Measurements from ENCODE around the gene CALHM5. TPM values are rescaled to one million over a fixed set of nuclear protein-coding genes. Genes with fewer than 3 reads are reported as not detected.

Gene CALHM5
- total RNA-seq, 1 experiment from 2014 or later: 0.05 TPM

GRCh38 chr6:116562614-116563013 is 51.2 kb downstream of the CALHM5 start:
- Histone ChIP-seq H3K36me3 (ENCODE audit: control insufficient read depth in 1 of 2, insufficient read depth in 2 of 2, low read length in 2 of 2) (no peaks in the 10 kb centered on the region), H3K9me3 (ENCODE audit: control insufficient read depth in 1 of 2, insufficient read depth in 1 of 2, low read depth in 1 of 2, low read length in 2 of 2) (no peaks in the 10 kb centered on the region), H2AFZ (ENCODE audit: low read depth, low read length, poor library complexity, severe bottlenecking) (no peak overlapping the region), H3K9ac (ENCODE audit: low read length) (no peak overlapping the region), H3K79me2 (ENCODE audit: insufficient read depth, low read length) (no peaks in the 10 kb centered on the region), H4K20me1 (ENCODE audit: insufficient read depth) (no peaks in the 10 kb centered on the region), H3K4me3 (replicated peaks in 1 of 2; ENCODE audit: low read depth in 1 of 2, low read length in 2 of 2) (no peak overlapping the region), H3K9me2 (ENCODE audit: insufficient read depth) (no peaks in the 10 kb centered on the region), H3K4me1 (ENCODE audit: control insufficient read depth in 1 of 2, insufficient read depth in 2 of 2, low read length in 2 of 2) (peaks cover 3 to 12% of the 10 kb centered on the region in 2 experiments; a peak in 3 of 4 replicates), H3K27me3 (ENCODE audit: insufficient read depth, low read length) (no peaks in the 10 kb centered on the region), H3K4me2 (ENCODE audit: low read length) (no peak overlapping the region), H3K27ac (ENCODE audit: low read depth, low read length) (no peak overlapping the region)
- DNase-seq (ENCODE audit: low read depth, low spot score) (no peak), ATAC-seq (no peak)
- no peak for TF ChIP-seq SRF (IDR thresholded peaks at IDR 0.05; ENCODE audit: low read depth)
- no peak for TF ChIP-seq ZNF274 (IDR thresholded peaks at IDR 0.05; ENCODE audit: low read depth, low read length)
- no peak for TF ChIP-seq RAD21 (IDR thresholded peaks at IDR 0.05; ENCODE audit: low read depth)
- no peak for TF ChIP-seq EZH2phosphoT487 (IDR thresholded peaks at IDR 0.05; ENCODE audit: borderline replicate concordance)
- intact Hi-C loops (cut with micrococcal nuclease): no loop called here
- POLR2A ChIA-PET: no interaction called here
- RAD21 ChIA-PET (ENCODE audit: low non-redundant PET in 1 of 2, low total read pairs in 2 of 2, uncharacterized antibody in 2 of 2, unreplicated experiment in 2 of 2): no interaction called here
- no TSS peak for BruUV-seq (replicated peaks)
- CTCF ChIA-PET: interaction anchor here (0.9 to 1.8 kb wide), 5 partner anchors 21 to 345 kb away, joined by 3 to 8 read pairs (median 4); partner anchors contain the start of gene TSPYL1

GRCh38 chr6:116563830-116564229 is 52.4 kb downstream of the CALHM5 start:
- H3K4me2 ChIP-seq (ENCODE audit: low read length): no peak overlapping the region
- no peaks in the 10 kb centered on the region for H3K9me2 ChIP-seq (ENCODE audit: insufficient read depth)
- POLR2A ChIA-PET: no interaction called here
- peaks cover 0 to 1% of the 10 kb centered on the region in 2 experiments; a peak in 2 of 4 replicates for H3K4me1 ChIP-seq (ENCODE audit: control insufficient read depth in 1 of 2, insufficient read depth in 2 of 2, low read length in 2 of 2)
- RAD21 ChIA-PET (ENCODE audit: low non-redundant PET in 1 of 2, low total read pairs in 2 of 2, uncharacterized antibody in 2 of 2, unreplicated experiment in 2 of 2): no interaction called here
- no peak overlapping the region for H2AFZ ChIP-seq (ENCODE audit: low read depth, low read length, poor library complexity, severe bottlenecking)
- intact Hi-C loops (cut with micrococcal nuclease): no loop called here
- H4K20me1 ChIP-seq (ENCODE audit: insufficient read depth): no peaks in the 10 kb centered on the region
- ATAC-seq (no peak), DNase-seq (ENCODE audit: low read depth, low spot score) (no peak)
- no TSS peak for BruUV-seq (replicated peaks)
- H3K27ac ChIP-seq (ENCODE audit: low read depth, low read length): no peak overlapping the region
- CTCF ChIA-PET: interaction anchor here (0.7 to 1.8 kb wide), 6 partner anchors 22 to 346 kb away, joined by 3 to 8 read pairs (median 4); partner anchors contain the start of genes CALHM5 and TSPYL1
- no peaks in the 10 kb centered on the region for H3K79me2 ChIP-seq (ENCODE audit: insufficient read depth, low read length)
- TF ChIP-seq ZBTB33 (IDR thresholded peaks at IDR 0.05; ENCODE audit: extremely low read depth, insufficient replicate concordance, low read length) (no peak), TCF7L2 (IDR thresholded peaks at IDR 0.05; ENCODE audit: borderline replicate concordance, extremely low read depth, insufficient read depth, insufficient read length) (no peak), RAD21 (IDR thresholded peaks at IDR 0.05; ENCODE audit: low read depth) (no peak), POLR2A (IDR thresholded peaks at IDR 0.05; ENCODE audit: borderline replicate concordance, extremely low read depth, insufficient read depth, insufficient read length) (no peak), ZFX (IDR thresholded peaks at IDR 0.05) (no peak), FOSL1 (IDR thresholded peaks at IDR 0.05; ENCODE audit: low read depth) (no peak), POLR2AphosphoS5 (IDR thresholded peaks at IDR 0.05; ENCODE audit: low read depth, low read length) (no peak), CEBPB (IDR thresholded peaks at IDR 0.05; ENCODE audit: low read depth) (no peak), YY1 (IDR thresholded peaks at IDR 0.05; ENCODE audit: extremely low read depth, insufficient replicate concordance, low read depth, low read length) (no peak)
- no peaks in the 10 kb centered on the region for H3K36me3 ChIP-seq (ENCODE audit: control insufficient read depth in 1 of 2, insufficient read depth in 2 of 2, low read length in 2 of 2)
- no peak overlapping the region for H3K9ac ChIP-seq (ENCODE audit: low read length)
- no peak overlapping the region for H3K4me3 ChIP-seq (replicated peaks in 1 of 2; ENCODE audit: low read depth in 1 of 2, low read length in 2 of 2)
- no peaks in the 10 kb centered on the region for H3K27me3 ChIP-seq (ENCODE audit: insufficient read depth, low read length)
- H3K9me3 ChIP-seq (ENCODE audit: control insufficient read depth in 1 of 2, insufficient read depth in 1 of 2, low read depth in 1 of 2, low read length in 2 of 2): no peaks in the 10 kb centered on the region

All from HCT116 (cell line).